ENCODE data around the gene FANCD2OS.
"Not testable (repeated sequence)": the region's sequence is repeated elsewhere in the genome, so short reads cannot be mapped to it uniquely, and the experiment has no call there.

Gene FANCD2OS

GRCh38 chr3:10108091-10108490 is at the start of gene FANCD2OS:
FANCD2OS (minus strand) TSS chr3:10108255; CDS start chr3:10104774, 3,481 bp downstream.
- DNase-seq (ENCODE audit: low read depth in 4 of 4, low spot score in 1 of 4): no peak

GRCh38 chr3:10157031-10157430 is 49.0 kb upstream of the FANCD2OS start:
- DNase-seq (ENCODE audit: low read depth in 4 of 4, low spot score in 1 of 4): no peak

- DNase-seq (ENCODE audit: low read depth in 4 of 4, low spot score in 1 of 4): no peak
Observed at GRCh38 chr3:10155658-10156057, 47.6 kb upstream of the FANCD2OS start.

GRCh38 chr3:10155123-10155472 is 47.0 kb upstream of the FANCD2OS start:
- DNase-seq (ENCODE audit: low read depth in 4 of 4, low spot score in 1 of 4): no peak

GRCh38 chr3:10154335-10155122 is 46.5 kb upstream of the FANCD2OS start:
- DNase-seq (ENCODE audit: low read depth in 4 of 4, low spot score in 1 of 4): no peak

GRCh38 chr3:10150987-10151386 is 42.9 kb upstream of the FANCD2OS start:
- DNase-seq (ENCODE audit: low read depth in 4 of 4, low spot score in 1 of 4): no peak

- no peak for DNase-seq (ENCODE audit: low read depth in 4 of 4, low spot score in 1 of 4)
Observed at GRCh38 chr3:10149226-10149625, 41.2 kb upstream of the FANCD2OS start.

- no peak for DNase-seq (ENCODE audit: low read depth in 4 of 4, low spot score in 1 of 4)
Observed at GRCh38 chr3:10145685-10146084, 37.6 kb upstream of the FANCD2OS start.

GRCh38 chr3:10142707-10143560 is 34.9 kb upstream of the FANCD2OS start:
- no peak for DNase-seq (ENCODE audit: low read depth in 4 of 4, low spot score in 1 of 4)

- DNase-seq (ENCODE audit: low read depth in 4 of 4, low spot score in 1 of 4): no peak
Observed at GRCh38 chr3:10140996-10141546, 33.0 kb upstream of the FANCD2OS start.

GRCh38 chr3:10137178-10137577 is 29.1 kb upstream of the FANCD2OS start:
- no peak for DNase-seq (ENCODE audit: low read depth in 4 of 4, low spot score in 1 of 4)

GRCh38 chr3:10136426-10137005 is 28.5 kb upstream of the FANCD2OS start:
- DNase-seq (ENCODE audit: low read depth in 4 of 4, low spot score in 1 of 4): no peak

GRCh38 chr3:10135872-10136271 is 27.8 kb upstream of the FANCD2OS start:
- DNase-seq (ENCODE audit: low read depth in 4 of 4, low spot score in 1 of 4): not testable (repeated sequence)

GRCh38 chr3:10122724-10123123 is 14.7 kb upstream of the FANCD2OS start:
- no peak for DNase-seq (ENCODE audit: low read depth in 4 of 4, low spot score in 1 of 4)

GRCh38 chr3:10121064-10121463 is 13.0 kb upstream of the FANCD2OS start:
- no peak for DNase-seq (ENCODE audit: low read depth in 4 of 4, low spot score in 1 of 4)

GRCh38 chr3:10119376-10119775 is 11.3 kb upstream of the FANCD2OS start:
- no peak for DNase-seq (ENCODE audit: low read depth in 4 of 4, low spot score in 1 of 4)

GRCh38 chr3:10116928-10117327 is 8.9 kb upstream of the FANCD2OS start:
- no peak for DNase-seq (ENCODE audit: low read depth in 4 of 4, low spot score in 1 of 4)

GRCh38 chr3:10116138-10116460 is 8.0 kb upstream of the FANCD2OS start:
- DNase-seq (ENCODE audit: low read depth in 4 of 4, low spot score in 1 of 4): peak in 1 of 4 experiments; percentile 7

- peak; percentile 83 to 90 (median 88) for DNase-seq (ENCODE audit: low read depth in 4 of 4, low spot score in 1 of 4)
Observed at GRCh38 chr3:10115326-10116137, 7.5 kb upstream of the FANCD2OS start, which contains the start of gene BRK1. BRK1 (plus strand) TSS chr3:10115675; CDS start chr3:10115702, 27 bp downstream.

GRCh38 chr3:10106919-10107318 is 1.1 kb downstream of the FANCD2OS start:
- DNase-seq (ENCODE audit: low read depth in 4 of 4, low spot score in 1 of 4): no peak

- DNase-seq (ENCODE audit: low read depth in 4 of 4, low spot score in 1 of 4): no peak
Observed at GRCh38 chr3:10099041-10099440, 9.0 kb downstream of the FANCD2OS start.

All from stimulated activated CD4-positive, alpha-beta T cell treated with anti-CD3 and anti-CD28 coated beads, Interleukin-1b, Interleukin-23, amount 100 ng/mL, for 24 hours (primary cell).